ENCODE data around the gene AMIGO2.

DNA sequence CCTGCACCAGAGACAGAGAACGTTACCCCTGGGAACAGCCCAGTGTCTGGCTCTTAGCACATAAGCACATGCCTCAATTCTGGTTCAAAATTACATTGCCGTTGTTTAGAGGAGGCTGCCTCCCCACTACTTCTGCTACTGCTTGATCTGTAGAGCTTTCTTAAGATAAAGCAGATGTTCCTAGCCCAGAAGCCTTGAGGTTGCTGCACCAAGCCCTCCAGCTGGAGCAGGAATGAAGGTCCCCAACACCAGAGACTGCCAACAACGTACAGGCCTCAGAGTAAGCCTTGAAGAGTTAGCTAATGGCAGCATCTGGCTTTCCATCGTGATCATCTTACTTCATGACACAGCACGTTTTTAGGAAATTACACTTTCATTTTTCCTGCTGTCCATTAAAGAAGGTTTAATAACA, 34.7 kb upstream of the AMIGO2 start:
- TF ChIP-seq, protein P1, sequence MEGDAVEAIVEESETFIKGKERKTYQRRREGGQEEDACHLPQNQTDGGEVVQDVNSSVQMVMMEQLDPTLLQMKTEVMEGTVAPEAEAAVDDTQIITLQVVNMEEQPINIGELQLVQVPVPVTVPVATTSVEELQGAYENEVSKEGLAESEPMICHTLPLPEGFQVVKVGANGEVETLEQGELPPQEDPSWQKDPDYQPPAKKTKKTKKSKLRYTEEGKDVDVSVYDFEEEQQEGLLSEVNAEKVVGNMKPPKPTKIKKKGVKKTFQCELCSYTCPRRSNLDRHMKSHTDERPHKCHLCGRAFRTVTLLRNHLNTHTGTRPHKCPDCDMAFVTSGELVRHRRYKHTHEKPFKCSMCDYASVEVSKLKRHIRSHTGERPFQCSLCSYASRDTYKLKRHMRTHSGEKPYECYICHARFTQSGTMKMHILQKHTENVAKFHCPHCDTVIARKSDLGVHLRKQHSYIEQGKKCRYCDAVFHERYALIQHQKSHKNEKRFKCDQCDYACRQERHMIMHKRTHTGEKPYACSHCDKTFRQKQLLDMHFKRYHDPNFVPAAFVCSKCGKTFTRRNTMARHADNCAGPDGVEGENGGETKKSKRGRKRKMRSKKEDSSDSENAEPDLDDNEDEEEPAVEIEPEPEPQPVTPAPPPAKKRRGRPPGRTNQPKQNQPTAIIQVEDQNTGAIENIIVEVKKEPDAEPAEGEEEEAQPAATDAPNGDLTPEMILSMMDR (IDR thresholded peaks at IDR 0.05): no peak
- no peak for TF ChIP-seq EP300 (IDR thresholded peaks at IDR 0.05)

All from ovary (tissue), 3 donors.